ENCODE data around the gene PGLYRP3. TPM values are rescaled to one million over a fixed set of nuclear protein-coding genes. Genes with fewer than 3 reads are reported as not detected.
"Not testable (repeated sequence)": the region's sequence is repeated elsewhere in the genome, so short reads cannot be mapped to it uniquely, and the experiment has no call there.

Gene PGLYRP3
- total and polyA plus RNA-seq, 3 experiments from 2014 or later, result not detected

DNA sequence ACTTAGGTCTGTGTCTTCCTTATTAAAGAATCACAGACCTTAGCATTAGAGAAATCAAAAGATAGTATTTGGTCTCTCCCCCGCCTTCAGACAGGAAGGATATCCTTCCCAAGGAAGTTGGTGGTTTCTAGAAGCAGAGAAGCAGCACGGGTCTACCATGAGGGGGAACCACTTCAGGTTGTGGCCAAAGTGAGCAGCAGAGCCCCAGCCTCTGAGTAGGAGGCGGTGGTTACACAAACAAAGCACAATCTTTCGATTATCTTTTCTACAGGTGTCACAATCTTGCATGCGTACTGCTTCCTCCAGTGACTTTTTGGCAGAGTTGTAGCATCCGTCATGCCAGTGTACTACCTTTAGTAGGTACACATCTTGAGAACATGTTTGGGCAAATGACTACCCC is 27.1 kb upstream of the PGLYRP3 start:
- H3K36me3 Mint-ChIP-seq, result no peaks in the 10 kb centered on the region
- Histone ChIP-seq H3K36me3 (ENCODE audit: insufficient read depth, low read length) (no peaks in the 10 kb centered on the region), H3K9me3 (ENCODE audit: low read length) (no peaks in the 10 kb centered on the region), H3K27me3 (ENCODE audit: insufficient read depth, low read length, poor library complexity, severe bottlenecking) (no peaks in the 10 kb centered on the region), H3K4me3 (ENCODE audit: low read length) (no peak overlapping the region), H3K27ac (ENCODE audit: low read depth, low read length) (no peak overlapping the region), H3K4me1 (ENCODE audit: insufficient read depth, low read length) (peaks cover 30% of the 10 kb centered on the region)
- H3K27me3 Mint-ChIP-seq, result peaks cover 17 to 42% of the 10 kb centered on the region in 2 donors
- H3K4me1 Mint-ChIP-seq, result peaks cover 15 to 42% (median 18%) of the 10 kb centered on the region in 3 donors
- no peak for DNase-seq
- H3K4me3 Mint-ChIP-seq, result no peak overlapping the region
- H3K27ac Mint-ChIP-seq, result peak overlapping the region in 3 of 8 donors; percentile 7 to 61 (median 49)
- ChIA-PET POLR2A (no interaction called here), CTCF (no interaction called here)
- no peaks in the 10 kb centered on the region for H3K9me3 Mint-ChIP-seq

GRCh38 chr1:153337980-153338853 is 25.5 kb upstream of the PGLYRP3 start:
- peaks cover 17% of the 10 kb centered on the region for H3K4me1 ChIP-seq (ENCODE audit: insufficient read depth, low read length)
- peaks cover 11 to 32% of the 10 kb centered on the region in 2 donors for H3K27me3 Mint-ChIP-seq
- H3K9me3 ChIP-seq (ENCODE audit: low read length), result no peaks in the 10 kb centered on the region
- H3K27ac Mint-ChIP-seq, result peak overlapping the region in 1 of 8 donors; percentile 9
- POLR2A ChIA-PET, result no interaction called here
- H3K4me1 Mint-ChIP-seq, result peaks cover 10 to 28% (median 12%) of the 10 kb centered on the region in 3 donors
- H3K27me3 ChIP-seq (ENCODE audit: insufficient read depth, low read length, poor library complexity, severe bottlenecking), result no peaks in the 10 kb centered on the region
- no peak overlapping the region for H3K4me3 ChIP-seq (ENCODE audit: low read length)
- CTCF ChIA-PET, result no interaction called here
- no peaks in the 10 kb centered on the region for H3K36me3 ChIP-seq (ENCODE audit: insufficient read depth, low read length)
- peaks cover 0 to 1% (median 0%) of the 10 kb centered on the region in 5 donors for H3K9me3 Mint-ChIP-seq
- H3K27ac ChIP-seq (ENCODE audit: low read depth, low read length), result no peak overlapping the region
- no peak overlapping the region for H3K4me3 Mint-ChIP-seq
- no peaks in the 10 kb centered on the region for H3K36me3 Mint-ChIP-seq
- no peak for DNase-seq

GRCh38 chr1:153336650-153337049 is 23.9 kb upstream of the PGLYRP3 start:
- H3K4me1 ChIP-seq (ENCODE audit: insufficient read depth, low read length), result peaks cover 14% of the 10 kb centered on the region
- no peaks in the 10 kb centered on the region for H3K27me3 ChIP-seq (ENCODE audit: insufficient read depth, low read length, poor library complexity, severe bottlenecking)
- Mint-ChIP-seq H3K27ac (no peak overlapping the region), H3K9me3 (peaks cover 7 to 13% (median 10%) of the 10 kb centered on the region in 5 donors), H3K4me1 (peaks cover 10 to 23% (median 12%) of the 10 kb centered on the region in 3 donors), H3K27me3 (peaks cover 11 to 29% of the 10 kb centered on the region in 2 donors), H3K4me3 (no peak overlapping the region), H3K36me3 (peaks cover 0 to 4% (median 0%) of the 10 kb centered on the region in 3 donors)
- no peak overlapping the region for H3K4me3 ChIP-seq (ENCODE audit: low read length)
- ChIA-PET POLR2A (no interaction called here), CTCF (interaction anchor here (2.1 kb wide), 1 partner anchor 15 kb away, joined by 5 read pairs; no protein-coding TSS in a partner anchor)
- no peak overlapping the region for H3K27ac ChIP-seq (ENCODE audit: low read depth, low read length)
- no peaks in the 10 kb centered on the region for H3K36me3 ChIP-seq (ENCODE audit: insufficient read depth, low read length)
- no peaks in the 10 kb centered on the region for H3K9me3 ChIP-seq (ENCODE audit: low read length)
- no peak for DNase-seq

DNA sequence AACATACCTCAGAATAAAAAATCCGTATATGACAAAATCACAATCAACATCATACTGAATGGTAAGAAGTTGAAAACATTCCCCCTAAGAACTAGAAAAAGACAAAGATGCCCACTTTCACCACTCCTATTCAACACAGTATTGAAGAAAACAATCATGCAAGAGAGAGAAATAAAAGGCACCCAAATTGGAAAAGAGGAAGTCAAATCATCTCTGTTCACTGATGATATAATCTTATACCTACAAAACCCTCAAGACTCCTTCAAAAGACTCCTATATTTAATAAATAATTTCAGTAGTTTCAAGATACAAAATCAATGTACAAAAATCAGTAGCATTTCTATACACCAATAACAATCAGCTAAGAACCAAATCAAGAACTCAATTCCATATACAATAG is 21.1 kb upstream of the PGLYRP3 start:
- Histone ChIP-seq H3K4me1 (ENCODE audit: insufficient read depth, low read length) (no peaks in the 10 kb centered on the region), H3K4me3 (ENCODE audit: low read length) (no peak overlapping the region), H3K27me3 (ENCODE audit: insufficient read depth, low read length, poor library complexity, severe bottlenecking) (peaks cover 12% of the 10 kb centered on the region), H3K27ac (ENCODE audit: low read depth, low read length) (no peak overlapping the region), H3K9me3 (ENCODE audit: low read length) (no peaks in the 10 kb centered on the region), H3K36me3 (ENCODE audit: insufficient read depth, low read length) (no peaks in the 10 kb centered on the region)
- H3K4me1 Mint-ChIP-seq, result peaks cover 0 to 5% (median 1%) of the 10 kb centered on the region in 3 donors
- no peak overlapping the region for H3K27ac Mint-ChIP-seq
- peaks cover 19 to 33% (median 25%) of the 10 kb centered on the region in 5 donors for H3K9me3 Mint-ChIP-seq
- peaks cover 27 to 47% of the 10 kb centered on the region in 2 donors for H3K27me3 Mint-ChIP-seq
- ChIA-PET CTCF (no interaction called here), POLR2A (no interaction called here)
- no peak overlapping the region for H3K4me3 Mint-ChIP-seq
- DNase-seq, result no peak
- peaks cover 0 to 15% (median 0%) of the 10 kb centered on the region in 3 donors for H3K36me3 Mint-ChIP-seq

DNA sequence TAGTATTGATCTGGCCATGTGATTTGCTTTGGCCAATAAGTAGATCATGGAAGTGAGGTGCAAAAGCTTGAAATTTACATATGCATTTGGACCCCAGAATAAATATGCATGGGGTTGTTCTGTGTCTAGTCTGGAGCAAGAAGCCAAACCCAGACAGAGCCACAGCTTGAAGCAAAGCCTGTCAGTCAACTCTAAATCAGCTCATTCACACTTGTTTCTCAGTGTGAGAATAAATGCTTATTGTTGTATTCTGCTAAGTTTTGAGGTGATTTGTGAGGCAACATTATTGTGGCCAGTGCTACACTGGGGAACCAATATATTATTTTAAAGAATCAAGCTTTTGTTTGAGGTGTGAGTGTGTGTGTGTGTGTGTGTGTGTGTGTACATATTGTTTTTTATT is 12.2 kb upstream of the PGLYRP3 start:
- Mint-ChIP-seq H3K27me3 (peaks cover 19 to 62% of the 10 kb centered on the region in 2 donors), H3K36me3 (peaks cover 0 to 20% (median 0%) of the 10 kb centered on the region in 3 donors), H3K9me3 (peaks cover 29 to 50% (median 41%) of the 10 kb centered on the region in 5 donors), H3K27ac (no peak overlapping the region), H3K4me1 (no peaks in the 10 kb centered on the region), H3K4me3 (no peak overlapping the region)
- DNase-seq, result no peak
- Histone ChIP-seq H3K4me1 (ENCODE audit: insufficient read depth, low read length) (no peaks in the 10 kb centered on the region), H3K36me3 (ENCODE audit: insufficient read depth, low read length) (no peaks in the 10 kb centered on the region), H3K9me3 (ENCODE audit: low read length) (no peaks in the 10 kb centered on the region), H3K27ac (ENCODE audit: low read depth, low read length) (no peak overlapping the region), H3K4me3 (ENCODE audit: low read length) (no peak overlapping the region), H3K27me3 (ENCODE audit: insufficient read depth, low read length, poor library complexity, severe bottlenecking) (peaks cover 5% of the 10 kb centered on the region)
- ChIA-PET CTCF (no interaction called here), POLR2A (no interaction called here)

GRCh38 chr1:153322568-153322967 is 9.8 kb upstream of the PGLYRP3 start:
- Histone ChIP-seq H3K9me3 (ENCODE audit: low read length) (no peaks in the 10 kb centered on the region), H3K36me3 (ENCODE audit: insufficient read depth, low read length) (no peaks in the 10 kb centered on the region), H3K27me3 (ENCODE audit: insufficient read depth, low read length, poor library complexity, severe bottlenecking) (no peaks in the 10 kb centered on the region), H3K4me3 (ENCODE audit: low read length) (no peak overlapping the region), H3K27ac (ENCODE audit: low read depth, low read length) (no peak overlapping the region), H3K4me1 (ENCODE audit: insufficient read depth, low read length) (no peaks in the 10 kb centered on the region)
- CTCF ChIA-PET, result no interaction called here
- H3K27me3 Mint-ChIP-seq, result peaks cover 21 to 55% of the 10 kb centered on the region in 2 donors
- no peaks in the 10 kb centered on the region for H3K4me1 Mint-ChIP-seq
- peaks cover 0 to 9% (median 0%) of the 10 kb centered on the region in 3 donors for H3K36me3 Mint-ChIP-seq
- DNase-seq, result no peak
- peaks cover 20 to 33% (median 26%) of the 10 kb centered on the region in 5 donors for H3K9me3 Mint-ChIP-seq
- POLR2A ChIA-PET, result no interaction called here
- no peak overlapping the region for H3K4me3 Mint-ChIP-seq
- H3K27ac Mint-ChIP-seq, result no peak overlapping the region

DNA sequence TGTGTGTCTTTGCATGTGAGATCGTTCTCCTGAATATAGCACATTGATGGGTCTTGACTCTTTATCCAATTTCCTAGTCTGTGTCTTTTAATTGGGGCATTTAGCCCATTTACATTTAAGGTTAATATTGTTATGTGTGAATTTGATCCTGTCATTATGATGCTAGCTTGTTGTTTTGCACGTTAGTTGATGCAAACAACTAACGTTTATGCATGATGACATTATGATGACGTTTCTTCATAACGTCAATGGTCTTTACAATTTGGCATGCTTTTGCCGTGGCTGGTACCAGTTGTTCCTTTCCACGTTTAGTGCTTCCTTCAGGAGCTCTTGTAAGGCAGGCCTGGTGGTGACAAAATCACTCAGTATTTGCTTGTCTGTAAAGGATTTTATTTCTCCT is 5.4 kb upstream of the PGLYRP3 start:
- H3K36me3 Mint-ChIP-seq; DNase-seq; H3K27me3 ChIP-seq (ENCODE audit: insufficient read depth, low read length, poor library complexity, severe bottlenecking); POLR2A ChIA-PET; H3K9me3 ChIP-seq (ENCODE audit: low read length); H3K27ac ChIP-seq (ENCODE audit: low read depth, low read length); H3K27ac Mint-ChIP-seq; H3K4me1 ChIP-seq (ENCODE audit: insufficient read depth, low read length); CTCF ChIA-PET; H3K4me3 Mint-ChIP-seq; H3K4me1 Mint-ChIP-seq; H3K36me3 ChIP-seq (ENCODE audit: insufficient read depth, low read length); H3K4me3 ChIP-seq (ENCODE audit: low read length): not testable (repeated sequence)
- Mint-ChIP-seq H3K27me3 (peaks cover 27 to 47% of the 10 kb centered on the region in 2 donors), H3K9me3 (peaks cover 13 to 25% (median 18%) of the 10 kb centered on the region in 5 donors)

GRCh38 chr1:153316013-153316412 is 3.3 kb upstream of the PGLYRP3 start:
- CTCF ChIA-PET, result not testable (repeated sequence)

More at GRCh38 chr1:153316013-153316412, 3.3 kb upstream of the PGLYRP3 start:
- H3K4me1 ChIP-seq (ENCODE audit: insufficient read depth, low read length); H3K4me1 Mint-ChIP-seq; H3K27ac Mint-ChIP-seq; H3K9me3 Mint-ChIP-seq; H3K4me3 Mint-ChIP-seq; H3K27ac ChIP-seq (ENCODE audit: low read depth, low read length); H3K36me3 Mint-ChIP-seq; H3K9me3 ChIP-seq (ENCODE audit: low read length); H3K27me3 ChIP-seq (ENCODE audit: insufficient read depth, low read length, poor library complexity, severe bottlenecking); DNase-seq; H3K36me3 ChIP-seq (ENCODE audit: insufficient read depth, low read length); H3K4me3 ChIP-seq (ENCODE audit: low read length); POLR2A ChIA-PET: not testable (repeated sequence)
- peaks cover 21 to 39% of the 10 kb centered on the region in 2 donors for H3K27me3 Mint-ChIP-seq

All from CD8-positive, alpha-beta memory T cell (primary cell).